Measurements from ENCODE around the gene BAZ2B.
"Not testable (repeated sequence)": the region's sequence is repeated elsewhere in the genome, so short reads cannot be mapped to it uniquely, and the experiment has no call there.

BAZ2B gene

DNA sequence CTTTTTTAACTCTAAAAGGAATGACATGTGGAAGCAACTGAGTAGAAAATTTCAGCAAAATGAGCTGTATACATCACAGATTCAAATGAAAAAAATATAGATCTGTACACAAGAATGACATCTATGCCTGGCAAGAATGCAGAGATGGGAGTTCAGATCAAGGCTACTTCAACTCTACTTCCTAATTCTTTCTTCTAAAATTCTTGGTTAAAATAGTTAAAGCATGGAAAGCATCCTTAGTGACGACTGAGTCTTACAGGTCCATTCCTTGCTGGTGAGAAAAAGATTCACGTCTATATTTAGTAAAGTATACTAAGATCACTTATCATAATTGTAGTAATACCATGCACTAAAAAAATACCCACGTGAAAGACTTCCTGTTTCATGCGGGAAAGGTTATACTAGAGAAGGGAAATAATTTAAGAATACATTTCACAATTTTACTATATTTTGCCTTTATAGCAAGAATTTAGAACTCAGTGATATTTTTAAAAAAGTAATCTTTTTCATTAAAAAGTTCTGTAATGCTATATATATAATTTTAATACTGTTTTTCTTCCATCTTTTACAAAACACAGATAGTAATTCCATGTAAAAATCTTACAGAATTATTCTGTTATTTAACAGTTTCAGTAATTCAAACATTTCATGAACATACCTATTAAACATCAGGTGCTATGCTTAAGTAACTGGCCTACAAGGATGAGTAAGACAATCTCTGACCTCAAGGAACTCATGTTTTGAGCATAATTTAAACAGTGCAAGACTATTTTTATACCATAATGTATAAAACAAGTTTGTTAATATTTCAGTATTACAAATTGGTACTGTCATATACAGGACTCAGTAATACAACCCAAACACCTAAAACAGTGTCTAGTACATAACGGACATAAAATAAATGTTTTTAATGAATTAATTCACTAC lies 159.6 kb downstream of the BAZ2B start:
- DNase-seq, result no peak

DNA sequence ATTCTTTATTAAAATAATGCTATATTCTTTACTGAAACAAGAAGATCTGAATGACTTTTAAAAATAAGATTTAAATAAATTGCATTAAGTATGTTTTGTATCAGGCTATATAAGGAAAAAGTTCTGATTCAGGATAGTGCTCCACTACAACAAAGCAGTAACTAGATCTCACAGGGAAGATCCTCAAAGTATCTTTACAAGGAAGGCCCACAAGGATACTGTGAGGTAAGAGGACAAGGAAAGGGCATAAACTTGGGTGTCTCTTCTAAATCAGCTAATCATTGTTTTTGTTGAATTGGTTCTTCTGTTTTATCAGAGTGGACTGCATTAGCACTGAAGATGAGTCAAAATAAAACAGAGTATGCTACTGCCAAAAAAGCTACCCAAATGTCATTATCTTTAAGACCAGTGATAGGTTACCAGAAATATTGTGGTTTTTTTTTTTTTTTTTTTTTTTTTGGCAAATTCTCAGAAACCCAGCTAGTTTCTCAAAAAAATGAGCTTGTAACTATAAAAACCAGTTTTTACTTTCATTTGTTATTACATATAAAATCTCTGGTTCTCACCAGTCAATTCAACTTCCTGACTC lies 160.9 kb downstream of the BAZ2B start:
- no peak for DNase-seq

DNA sequence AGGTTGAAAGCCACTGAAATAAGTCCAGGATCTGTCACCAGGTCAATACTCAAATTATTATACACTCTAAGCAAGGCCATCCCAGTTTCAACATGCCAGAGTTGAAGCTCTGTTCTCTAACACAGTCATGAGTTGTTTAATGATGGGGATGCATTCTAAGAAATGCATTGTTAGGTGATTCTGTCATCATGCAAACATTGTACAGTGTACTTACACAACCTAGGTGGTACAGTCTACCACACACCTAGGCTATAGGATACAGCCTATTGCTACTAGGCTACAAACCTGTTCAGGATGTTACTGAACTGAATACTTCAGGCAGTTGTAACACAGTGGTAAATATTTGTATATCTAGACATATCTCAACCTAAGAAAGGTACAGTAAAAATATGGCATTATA lies 162.2 kb downstream of the BAZ2B start:
- DNase-seq, result no peak

DNA sequence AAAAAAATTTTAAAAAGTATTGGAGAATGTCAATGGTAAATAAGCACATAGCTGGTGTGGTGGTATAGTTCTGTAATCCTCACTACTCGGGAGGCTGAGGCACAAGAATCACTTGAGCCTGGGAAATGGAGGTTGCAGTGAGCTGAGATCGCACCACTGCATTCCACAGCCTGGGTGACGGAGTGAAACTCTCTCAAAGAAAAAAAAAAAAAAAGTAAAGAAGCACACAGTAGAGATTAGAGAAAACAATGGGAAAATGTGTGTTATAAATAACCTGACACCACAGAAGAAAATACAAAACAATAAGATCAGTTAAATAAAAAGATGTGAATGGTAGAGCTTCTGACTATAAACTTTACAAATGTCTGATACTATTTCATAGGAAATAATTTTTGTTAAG lies 166.2 kb downstream of the BAZ2B start:
- no peak for DNase-seq

DNA sequence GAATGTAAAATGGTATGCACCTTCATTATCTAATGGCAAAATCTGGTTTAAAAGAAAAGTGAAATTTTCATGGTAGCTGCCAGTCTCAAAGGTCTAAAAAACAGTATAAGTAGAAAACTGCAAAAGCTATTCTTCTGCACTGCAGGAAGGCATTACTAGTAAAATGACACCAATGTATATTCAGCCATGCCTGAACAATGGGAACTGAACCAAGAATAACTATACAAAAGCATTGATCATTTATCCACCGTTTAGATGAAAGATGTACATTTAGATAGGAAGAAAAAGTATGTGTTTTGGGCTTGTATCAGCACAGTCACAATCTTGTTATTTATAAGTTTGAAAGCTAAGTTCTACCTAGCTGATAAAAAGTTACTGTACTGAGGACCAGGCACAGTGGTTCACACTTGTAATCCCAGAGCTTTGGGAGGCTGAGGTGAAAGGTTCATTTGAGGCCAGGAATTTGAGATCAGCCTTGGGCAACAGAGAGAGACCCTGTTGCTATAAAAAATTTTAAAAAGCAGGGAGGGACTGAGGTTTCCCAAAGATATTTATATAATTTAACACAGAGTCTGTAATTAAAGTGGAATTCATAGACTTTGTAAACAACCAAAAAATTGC lies 166.7 kb downstream of the BAZ2B start:
- DNase-seq, result no peak

DNA sequence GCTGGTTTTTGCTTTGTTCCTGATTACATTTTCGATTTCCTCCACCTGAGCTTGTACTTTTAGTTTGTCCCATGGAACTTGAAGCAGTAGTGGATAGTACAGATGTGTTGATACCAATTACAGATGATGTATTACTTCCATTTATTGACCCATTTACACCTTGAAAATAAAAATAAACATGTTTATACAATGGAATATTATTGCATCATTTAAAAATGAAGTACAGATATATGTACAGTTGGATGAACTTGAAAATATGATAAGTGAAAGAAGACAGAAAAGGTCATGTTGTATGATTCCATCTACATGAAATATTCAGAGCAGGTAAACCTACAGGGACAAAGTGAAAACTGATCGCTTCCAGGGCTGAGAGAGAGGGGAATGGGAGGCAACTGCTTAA lies 169.5 kb downstream of the BAZ2B start:
- no peak for DNase-seq

DNA sequence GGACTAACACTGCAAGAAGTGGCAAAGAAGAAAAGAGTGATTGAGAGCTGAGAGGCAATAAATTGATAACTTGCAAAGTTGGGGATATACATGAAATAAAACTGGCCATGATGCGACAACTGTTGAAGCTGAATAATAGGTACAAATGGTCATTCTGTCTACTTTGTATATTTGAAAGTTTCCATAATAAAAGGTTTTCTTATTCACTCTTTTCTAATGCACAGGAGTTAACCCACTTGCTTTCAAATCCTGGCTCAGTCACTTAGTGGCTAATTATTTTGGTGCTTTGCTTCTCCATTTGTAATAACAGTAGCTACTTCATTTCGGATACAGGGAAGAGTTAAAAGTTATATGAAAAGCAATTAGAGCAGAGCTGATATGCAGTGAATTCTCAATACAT lies 170.1 kb downstream of the BAZ2B start:
- no peak for DNase-seq

DNA sequence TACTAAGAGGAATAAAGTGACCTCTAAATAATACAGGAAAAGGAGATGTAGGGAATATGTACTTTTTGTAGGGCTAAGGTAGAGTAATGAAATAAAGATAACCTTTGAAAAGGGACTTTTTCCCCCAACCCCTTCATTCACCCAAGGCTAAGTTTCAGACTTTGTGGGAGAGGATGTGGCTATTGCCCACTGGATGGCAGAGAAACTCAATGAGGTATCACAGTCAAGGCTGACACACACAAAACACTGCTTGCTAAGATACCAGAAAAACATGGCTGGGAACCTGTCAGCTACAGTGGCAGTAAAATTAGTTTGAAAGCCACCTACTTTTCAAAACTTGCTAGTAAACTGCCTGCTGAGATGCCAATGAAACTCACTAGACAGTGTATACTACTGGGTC lies 171.0 kb downstream of the BAZ2B start:
- DNase-seq, result no peak

DNA sequence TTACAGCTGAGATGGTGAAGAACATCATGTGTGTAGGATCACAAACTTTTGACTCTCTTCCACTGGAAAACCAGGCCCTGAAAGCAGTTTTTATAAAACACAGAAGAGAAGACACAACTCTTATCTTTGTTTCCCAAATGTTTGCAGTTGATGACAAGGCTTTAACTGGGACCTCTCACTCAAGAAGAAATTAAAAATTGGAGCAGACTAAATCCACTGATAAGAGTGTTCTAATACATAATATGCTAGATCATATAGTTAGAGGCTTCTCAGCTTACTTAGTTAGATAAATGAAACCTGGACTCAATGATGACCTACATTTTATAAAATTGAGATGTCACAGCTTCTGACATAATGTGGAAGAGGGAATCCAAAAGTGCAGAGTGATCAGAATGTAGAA lies 171.6 kb downstream of the BAZ2B start:
- DNase-seq, result no peak

DNA sequence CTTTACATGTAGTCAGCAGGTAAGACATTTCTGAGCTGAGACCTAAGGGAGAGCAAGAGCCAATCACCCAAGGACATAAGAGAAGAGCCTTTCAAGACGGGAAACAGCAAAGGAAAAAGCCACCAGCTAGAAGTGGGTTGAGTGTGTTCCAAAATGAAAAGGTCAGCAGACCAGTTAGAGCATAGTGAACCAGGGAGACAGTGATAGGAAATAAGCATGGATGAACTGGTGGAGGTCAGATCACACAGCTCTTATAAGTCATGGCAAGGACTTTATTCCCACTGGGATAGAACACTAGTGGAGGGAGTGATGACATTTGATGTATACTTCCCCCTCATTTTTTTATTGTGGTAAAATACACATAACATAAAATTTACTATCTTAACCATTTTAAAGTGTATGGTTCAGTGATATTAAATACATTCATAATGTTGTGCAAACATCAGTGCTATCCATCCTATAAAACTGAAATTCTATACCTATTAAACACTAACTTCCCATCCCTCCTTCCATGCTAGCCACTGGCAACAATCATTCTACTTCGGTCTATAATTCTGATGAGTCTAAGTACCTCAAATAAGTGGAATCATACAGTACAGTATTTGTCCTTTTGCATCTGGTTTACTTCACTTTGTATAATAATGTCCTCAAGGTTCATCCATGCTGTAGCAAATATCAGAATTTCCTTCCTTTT lies 174.0 kb downstream of the BAZ2B start:
- no peak for DNase-seq

DNA sequence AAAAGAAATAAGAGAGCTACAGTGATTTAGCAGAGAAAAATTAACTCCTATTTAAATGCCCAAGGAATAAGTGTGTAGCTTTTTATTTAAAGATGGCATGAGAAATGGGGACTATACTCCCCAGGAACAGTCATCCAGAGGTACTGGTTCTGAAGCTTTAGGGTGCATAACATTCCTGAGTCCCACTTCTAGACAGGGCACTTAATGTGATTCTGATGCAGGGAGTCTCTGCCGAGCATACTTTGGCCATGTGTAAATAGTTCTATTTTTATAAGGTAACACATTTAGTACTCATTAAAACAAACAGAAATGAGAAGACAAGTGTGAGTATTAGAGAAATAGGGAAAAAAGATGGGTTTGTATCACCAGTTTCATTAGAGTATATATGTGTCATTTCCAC lies 175.2 kb downstream of the BAZ2B start:
- no peak for DNase-seq

DNA sequence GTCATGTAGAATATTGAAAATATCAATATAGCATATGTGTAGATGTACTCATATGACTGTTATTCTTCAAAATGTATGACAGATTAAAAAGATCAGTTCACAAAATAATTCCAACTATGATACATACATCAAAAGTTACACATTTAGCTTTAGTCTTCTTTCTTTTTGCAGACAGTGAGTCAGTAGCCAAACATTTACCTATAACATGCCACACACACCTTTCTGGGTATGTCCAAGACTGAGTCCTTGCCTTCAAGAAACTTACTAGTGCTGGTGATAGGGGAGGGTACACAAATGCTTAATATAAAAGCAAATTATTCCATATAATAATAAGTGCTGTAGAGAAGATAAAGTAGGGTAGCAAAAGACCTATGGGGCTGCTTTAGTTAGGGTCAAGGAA lies 176.9 kb downstream of the BAZ2B start:
- no peak for DNase-seq

DNA sequence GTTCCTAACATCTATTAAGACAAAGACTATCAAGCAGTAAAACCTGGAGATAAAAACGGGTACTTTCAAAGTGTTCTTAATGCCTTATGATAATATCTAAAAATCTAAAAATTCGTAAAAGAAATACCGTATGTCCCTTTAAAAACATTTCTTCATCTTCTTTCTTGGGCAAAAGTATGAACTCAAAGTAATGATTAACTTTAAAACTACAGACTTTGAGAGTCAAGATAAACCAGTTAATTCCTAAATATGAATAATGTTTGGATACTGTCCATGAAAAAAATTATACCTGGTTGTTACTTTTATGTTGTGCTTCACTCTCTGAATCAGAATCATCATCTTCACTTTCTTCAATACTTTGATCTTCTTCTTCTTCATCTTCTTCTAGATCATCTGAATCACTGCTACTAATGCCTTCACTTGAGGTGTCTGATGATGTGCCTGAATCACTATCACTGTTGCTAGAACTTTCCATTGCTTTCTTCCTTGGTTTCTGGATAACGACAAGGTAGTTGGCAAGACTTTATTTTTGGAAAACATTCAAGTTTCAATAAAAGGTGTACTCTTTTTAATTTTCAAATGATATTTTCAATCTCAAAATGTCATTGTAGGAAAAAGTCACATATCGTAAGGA lies 177.5 kb downstream of the BAZ2B start:
- no peak for DNase-seq

DNA sequence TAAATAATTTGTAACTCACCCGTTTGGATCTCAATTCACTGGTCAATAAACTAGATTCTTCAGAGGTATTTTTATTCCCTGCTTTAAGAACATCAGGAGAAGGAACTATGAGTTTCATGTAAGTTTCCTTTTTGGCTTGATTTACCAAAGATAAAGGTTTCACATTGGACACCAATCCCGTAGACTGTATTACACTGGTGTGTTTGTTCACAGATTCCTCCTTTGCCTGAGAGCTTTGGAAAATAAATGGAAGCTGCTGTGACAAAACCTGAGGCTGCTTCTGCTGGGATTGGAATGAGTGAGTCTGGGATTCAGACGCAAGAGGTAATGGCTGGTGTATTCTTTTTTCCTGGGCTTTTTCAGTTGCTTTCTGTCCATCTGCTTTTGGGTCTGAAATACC lies 178.1 kb downstream of the BAZ2B start:
- no peak for DNase-seq

DNA sequence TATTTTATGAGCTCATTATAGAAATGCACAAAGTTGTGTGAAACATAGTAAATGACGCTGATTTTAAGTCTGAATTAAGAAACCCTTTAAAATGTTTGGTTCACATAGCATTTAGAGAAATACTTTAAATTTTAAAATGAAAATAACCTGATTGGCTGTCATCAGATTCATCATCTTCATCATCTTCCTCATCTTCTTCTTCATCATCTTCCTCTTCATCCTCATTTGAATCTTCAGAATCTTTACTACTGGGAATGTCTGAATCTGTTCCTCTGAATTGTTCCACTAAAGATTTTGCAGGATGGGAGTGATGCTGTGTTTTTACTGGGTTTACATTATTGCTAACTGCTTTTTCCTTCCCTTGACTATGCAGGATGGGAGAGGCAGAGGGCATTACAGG lies 183.7 kb downstream of the BAZ2B start:
- DNase-seq, result no peak

DNA sequence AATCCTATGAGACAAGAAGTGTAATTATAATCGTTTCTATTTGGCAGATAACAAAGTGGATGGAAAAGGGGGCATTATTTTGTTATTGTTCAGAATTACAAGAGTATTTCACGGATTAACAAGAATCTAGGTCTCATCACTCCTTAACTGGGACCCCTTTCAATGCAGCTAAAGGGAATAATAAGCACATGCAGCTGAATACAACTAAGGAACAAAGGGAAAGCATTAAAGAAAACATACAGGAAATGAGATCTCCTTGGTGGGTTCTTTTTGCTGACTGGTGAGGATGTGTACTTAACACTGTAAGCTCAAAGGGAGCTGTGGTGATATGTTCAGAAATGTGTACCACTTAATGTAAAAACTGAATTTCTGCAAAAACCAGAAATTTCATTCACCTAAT lies 189.3 kb downstream of the BAZ2B start:
- no peak for DNase-seq

DNA sequence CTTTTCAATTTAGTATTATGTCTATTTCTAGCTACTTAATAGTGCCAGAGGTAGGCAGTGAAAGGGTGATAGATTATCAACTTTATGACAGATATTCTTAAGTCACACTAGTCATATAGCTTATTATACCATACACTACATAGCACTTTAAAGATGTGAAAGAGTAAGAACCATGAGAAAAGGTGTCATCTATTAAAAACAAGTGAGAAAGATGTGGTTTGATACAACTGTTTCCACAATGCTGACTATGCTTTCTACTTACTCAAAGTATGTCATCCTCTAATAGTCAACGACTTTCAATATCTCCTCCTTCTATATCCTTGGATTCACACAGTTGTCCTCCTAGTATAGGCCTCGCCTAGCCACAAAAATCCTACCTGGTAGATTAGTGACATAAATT lies 196.9 kb downstream of the BAZ2B start:
- DNase-seq, result no peak

DNA sequence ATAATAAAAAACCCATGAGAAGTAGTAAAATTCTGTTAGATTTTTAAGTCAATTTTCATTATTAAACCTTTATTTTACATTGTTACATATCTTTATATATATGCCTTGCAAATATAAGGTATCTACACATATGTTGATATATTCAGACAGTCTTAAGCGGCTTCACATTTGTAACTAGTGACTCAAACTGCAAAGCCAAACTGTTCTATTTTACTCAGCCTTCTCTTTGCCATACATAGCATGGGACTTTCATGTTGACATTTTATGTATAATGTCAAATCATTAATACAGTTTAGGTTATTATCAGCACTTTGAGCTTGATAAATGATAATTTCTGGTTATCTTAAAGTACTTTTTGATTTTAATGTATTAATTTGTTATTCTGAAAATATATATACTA lies 204.9 kb downstream of the BAZ2B start:
- no peak for DNase-seq

DNA sequence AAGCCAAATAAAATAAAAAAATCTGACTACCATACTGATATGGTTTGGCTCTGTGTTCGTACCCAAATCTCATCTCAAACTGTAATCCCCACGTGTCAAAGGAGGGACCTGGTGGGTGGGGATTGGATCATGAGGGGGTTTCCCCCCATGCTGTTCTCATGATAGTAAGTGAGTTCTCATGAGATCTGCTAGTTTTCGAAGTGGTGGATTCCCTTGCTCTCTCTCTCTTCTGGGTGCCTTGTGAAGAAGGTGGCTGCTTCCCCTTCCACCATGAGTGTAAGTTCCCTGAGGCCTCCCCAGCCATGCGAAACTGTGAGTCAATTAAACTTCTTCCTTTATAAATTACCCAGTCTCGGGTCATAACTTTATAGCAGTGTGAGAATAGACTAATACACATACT lies 206.1 kb downstream of the BAZ2B start:
- DNase-seq, result no peak

DNA sequence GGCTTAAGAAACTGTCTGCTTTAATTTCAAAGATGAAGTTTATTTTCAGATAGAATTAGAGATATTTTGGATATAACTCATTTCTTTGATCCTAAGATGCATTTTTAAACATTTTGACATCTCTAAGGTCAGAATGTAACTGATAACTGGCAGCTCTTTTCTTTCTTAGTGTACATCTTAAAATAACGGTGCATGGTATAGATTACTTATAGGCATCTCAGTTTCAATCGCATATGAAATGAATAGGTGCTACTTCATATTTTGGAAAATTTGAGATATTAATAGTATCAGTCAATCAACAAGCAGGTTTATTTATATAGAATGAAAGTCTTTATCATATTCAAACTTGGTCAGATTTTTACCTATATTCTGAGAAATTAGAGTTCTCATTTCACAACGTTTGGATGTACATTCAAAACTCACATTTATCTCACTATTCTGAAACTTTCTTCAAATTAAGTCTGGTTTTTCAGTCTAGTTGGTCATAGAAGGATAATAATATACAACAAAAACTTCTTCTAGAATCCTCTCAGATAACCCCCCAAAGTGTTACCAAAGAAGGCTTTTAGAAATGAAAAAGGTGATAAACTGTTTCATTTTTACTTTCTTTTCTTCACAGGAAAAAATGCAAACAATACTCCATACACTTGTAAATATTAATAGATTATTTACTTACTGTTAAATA lies 207.1 kb downstream of the BAZ2B start:
- no peak for DNase-seq

DNA sequence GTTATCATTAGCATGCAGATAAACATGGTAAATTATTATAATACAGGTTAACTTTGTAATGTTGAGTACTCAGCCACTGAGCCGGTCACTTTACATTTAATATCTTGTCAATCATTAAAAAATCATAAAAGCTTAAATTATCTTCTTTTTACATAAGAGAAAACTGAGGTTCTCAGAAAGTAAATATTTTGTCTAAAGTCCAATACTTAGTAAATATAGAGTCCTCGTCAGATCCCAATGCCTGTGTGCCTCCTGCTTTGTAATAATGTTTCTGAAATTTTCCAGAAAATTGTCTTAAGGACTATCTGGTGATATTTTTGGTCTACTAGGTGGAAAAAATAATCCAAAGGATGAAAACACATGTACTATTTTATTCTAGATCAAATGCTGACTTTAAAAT lies 213.6 kb downstream of the BAZ2B start:
- DNase-seq, result no peak

DNA sequence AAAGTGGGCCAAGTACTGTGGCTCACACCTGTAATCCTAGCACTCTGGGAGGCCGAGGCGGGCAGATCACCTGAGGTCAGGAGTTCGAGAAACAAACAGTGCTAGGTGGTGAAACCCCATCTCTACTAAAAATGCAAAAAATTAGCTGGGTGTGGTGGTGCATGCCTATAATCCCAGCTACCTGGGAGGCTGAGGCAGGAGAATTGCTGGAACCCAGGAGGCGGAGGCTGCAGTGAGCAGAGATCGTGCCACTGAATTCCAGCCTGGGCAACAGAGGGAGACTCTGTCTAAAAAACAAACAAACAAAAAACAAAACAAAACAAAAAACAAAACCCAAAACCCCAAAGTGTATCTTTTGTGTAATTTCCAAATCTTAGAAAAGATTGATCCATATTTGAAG lies 214.2 kb downstream of the BAZ2B start:
- not testable (repeated sequence) for DNase-seq

Data from NCI-H1048 (cell line).